ENCODE results near the gene LRRFIP1.
A peak's percentile ranks its signal among the peaks of the same experiment; 100 is the strongest.

GRCh38 chr2:237702441-237703391, 75.3 kb downstream of the LRRFIP1 start:
- TF ChIP-seq ZNF347 (CRISPR knock-in tag; IDR thresholded peaks at IDR 0.05; ENCODE audit: low read depth) (no peak), RBM22 (IDR thresholded peaks at IDR 0.05; ENCODE audit: low read depth, low read length, poor library complexity, severe bottlenecking) (no peak), EP300 (IDR thresholded peaks at IDR 0.05; ENCODE audit: low read length) (peak; percentile 25; the same call in 1 of the 2 replicates), SREBF2 (CRISPR knock-in tag; IDR thresholded peaks at IDR 0.05) (no peak)

All from K562 (cell line).